ENCODE results near the gene XYLT1. TPM values are rescaled to one million over a fixed set of nuclear protein-coding genes. Genes with fewer than 3 reads are reported as not detected.

The XYLT1 gene
- polyA plus RNA-seq, 1 donor (not counting 4 experiments of a cell fraction or from before 2014, with no cell fraction given) = 4.4 TPM

DNA sequence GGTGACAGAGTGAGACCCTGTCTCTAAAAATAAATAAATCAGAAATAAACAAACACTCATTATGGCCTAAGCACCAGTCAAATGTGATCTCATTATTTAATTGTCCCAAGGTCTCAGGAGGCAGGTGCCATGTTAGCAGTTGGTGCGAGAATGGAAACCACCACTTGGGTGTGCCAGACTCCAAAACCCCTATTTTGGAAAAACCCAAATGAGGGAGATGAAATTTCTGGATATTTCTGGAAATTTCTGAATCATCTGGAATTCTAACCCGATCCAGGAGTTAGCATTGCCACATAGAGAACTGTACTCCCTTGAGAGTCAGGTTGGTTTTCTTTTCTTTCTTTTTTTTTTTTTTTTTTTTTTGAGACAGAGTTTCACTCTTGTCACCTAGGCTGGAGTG is 264.0 kb downstream of the XYLT1 start:
- H3K4me2 ChIP-seq (ENCODE audit: control insufficient read depth, extremely low read depth, insufficient read depth, low read depth, low read length) = no peak overlapping the region
- no peaks in the 10 kb centered on the region for H3K4me1 ChIP-seq (ENCODE audit: control insufficient read depth, extremely low read depth, insufficient read depth, low read length)
- H3K9me3 ChIP-seq (ENCODE audit: control insufficient read depth, low read depth, low read length) = no peaks in the 10 kb centered on the region
- no peak overlapping the region for H3K9ac ChIP-seq (ENCODE audit: control insufficient read depth, extremely low read depth, insufficient read depth, low read length)
- dilution Hi-C loops (cut with MboI; ENCODE audit: extremely low pct_ligation_motif_present, low sequenced_read_pairs) = no loop called here
- no peaks in the 10 kb centered on the region for H4K20me1 ChIP-seq (ENCODE audit: control insufficient read depth, extremely low read depth, insufficient read depth, low read length)
- H3K9me1 ChIP-seq (ENCODE audit: control insufficient read depth, extremely low read depth, insufficient read depth, low read length) = no peaks in the 10 kb centered on the region
- no peaks in the 10 kb centered on the region for H3K36me3 ChIP-seq (ENCODE audit: control insufficient read depth in 2 of 2, extremely low read depth in 1 of 2, insufficient read depth in 2 of 2, low read length in 2 of 2)
- H3K4me3 ChIP-seq (ENCODE audit: control insufficient read depth in 2 of 3, extremely low read depth in 1 of 3, insufficient read depth in 2 of 3, low read depth in 1 of 3, low read length in 3 of 3) = no peak overlapping the region
- DNase-seq (ENCODE audit: low read depth, low spot score) (no peak), FAIRE-seq (no peak)
- no peak for TF ChIP-seq EZH2 (IDR thresholded peaks at IDR 0.05; ENCODE audit: low read length)
- TF ChIP-seq, protein P1, sequence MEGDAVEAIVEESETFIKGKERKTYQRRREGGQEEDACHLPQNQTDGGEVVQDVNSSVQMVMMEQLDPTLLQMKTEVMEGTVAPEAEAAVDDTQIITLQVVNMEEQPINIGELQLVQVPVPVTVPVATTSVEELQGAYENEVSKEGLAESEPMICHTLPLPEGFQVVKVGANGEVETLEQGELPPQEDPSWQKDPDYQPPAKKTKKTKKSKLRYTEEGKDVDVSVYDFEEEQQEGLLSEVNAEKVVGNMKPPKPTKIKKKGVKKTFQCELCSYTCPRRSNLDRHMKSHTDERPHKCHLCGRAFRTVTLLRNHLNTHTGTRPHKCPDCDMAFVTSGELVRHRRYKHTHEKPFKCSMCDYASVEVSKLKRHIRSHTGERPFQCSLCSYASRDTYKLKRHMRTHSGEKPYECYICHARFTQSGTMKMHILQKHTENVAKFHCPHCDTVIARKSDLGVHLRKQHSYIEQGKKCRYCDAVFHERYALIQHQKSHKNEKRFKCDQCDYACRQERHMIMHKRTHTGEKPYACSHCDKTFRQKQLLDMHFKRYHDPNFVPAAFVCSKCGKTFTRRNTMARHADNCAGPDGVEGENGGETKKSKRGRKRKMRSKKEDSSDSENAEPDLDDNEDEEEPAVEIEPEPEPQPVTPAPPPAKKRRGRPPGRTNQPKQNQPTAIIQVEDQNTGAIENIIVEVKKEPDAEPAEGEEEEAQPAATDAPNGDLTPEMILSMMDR (optimal IDR thresholded peaks at IDR 0.05 in 1 of 3, IDR thresholded peaks at IDR 0.05 in 1 of 3, conservative IDR thresholded peaks at IDR 0.05 in 1 of 3; ENCODE audit: extremely low read depth in 1 of 3, insufficient read depth in 2 of 3, low read length in 3 of 3) = peak in 2 of 3 experiments; percentile 19
- H3K27me3 ChIP-seq (ENCODE audit: control insufficient read depth, extremely low read depth, insufficient read depth, low read length) = no peaks in the 10 kb centered on the region
- no peak overlapping the region for H2AFZ ChIP-seq (ENCODE audit: control insufficient read depth, low read length)
- H3K79me2 ChIP-seq (ENCODE audit: control insufficient read depth, insufficient read depth, low read length) = no peaks in the 10 kb centered on the region
- H3K27ac ChIP-seq (ENCODE audit: control insufficient read depth, insufficient read depth, low read length) = no peak overlapping the region

DNA sequence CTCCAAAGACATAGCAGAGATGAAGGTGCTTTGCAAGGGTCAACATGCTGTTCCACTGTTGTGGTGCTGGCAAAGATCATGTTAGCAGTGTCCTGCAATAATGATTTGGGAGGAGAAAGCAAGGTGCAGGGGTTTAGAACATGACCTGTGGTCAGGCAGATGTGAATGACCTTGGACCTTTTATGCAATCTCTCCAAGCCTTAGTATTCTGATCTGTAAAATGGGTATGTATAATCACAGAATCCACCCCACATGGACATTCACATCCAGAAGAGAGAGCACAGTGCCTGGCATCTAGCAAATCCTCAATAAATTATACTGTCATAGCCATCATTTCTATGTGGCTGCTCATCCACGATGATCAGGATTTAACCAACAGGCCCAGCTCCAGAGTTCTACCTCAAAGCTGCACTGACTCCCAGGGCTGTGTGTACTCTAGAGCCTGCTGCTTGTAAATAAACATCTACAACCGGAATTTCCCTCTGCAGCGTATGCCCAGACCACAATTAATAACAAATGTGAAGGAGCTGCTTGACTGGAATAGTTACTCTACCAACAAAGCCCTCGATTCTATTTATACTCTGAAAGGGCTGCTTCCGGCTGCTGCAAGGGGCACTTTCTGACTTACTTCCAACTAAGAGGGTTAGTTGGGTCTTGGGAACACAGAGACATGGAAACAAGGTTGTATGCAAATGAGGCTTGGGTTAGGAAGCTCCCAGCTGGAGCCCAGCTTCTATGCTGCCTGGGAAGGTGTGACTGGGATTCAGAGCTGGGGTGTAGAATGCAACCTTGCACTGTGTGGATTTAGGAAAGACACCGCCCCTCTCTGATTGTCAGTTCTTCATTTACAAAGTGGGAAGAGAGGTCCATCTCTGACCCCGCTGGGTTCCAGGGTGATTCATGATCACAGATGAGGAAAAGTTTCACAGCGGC is 265.2 kb downstream of the XYLT1 start:
- H3K9me3 ChIP-seq (ENCODE audit: control insufficient read depth, low read depth, low read length) = no peaks in the 10 kb centered on the region
- H3K9me1 ChIP-seq (ENCODE audit: control insufficient read depth, extremely low read depth, insufficient read depth, low read length) = no peaks in the 10 kb centered on the region
- H3K79me2 ChIP-seq (ENCODE audit: control insufficient read depth, insufficient read depth, low read length) = no peaks in the 10 kb centered on the region
- DNase-seq (ENCODE audit: low read depth, low spot score) (no peak), FAIRE-seq (no peak)
- no peaks in the 10 kb centered on the region for H3K27me3 ChIP-seq (ENCODE audit: control insufficient read depth, extremely low read depth, insufficient read depth, low read length)
- TF ChIP-seq, protein P1 (optimal IDR thresholded peaks at IDR 0.05 in 1 of 3, IDR thresholded peaks at IDR 0.05 in 1 of 3, conservative IDR thresholded peaks at IDR 0.05 in 1 of 3; ENCODE audit: extremely low read depth in 1 of 3, insufficient read depth in 2 of 3, low read length in 3 of 3) = no peak
- no peak for TF ChIP-seq EZH2 (IDR thresholded peaks at IDR 0.05; ENCODE audit: low read length)
- dilution Hi-C loops (cut with MboI; ENCODE audit: extremely low pct_ligation_motif_present, low sequenced_read_pairs) = no loop called here
- H2AFZ ChIP-seq (ENCODE audit: control insufficient read depth, low read length) = no peak overlapping the region
- no peak overlapping the region for H3K4me3 ChIP-seq (ENCODE audit: control insufficient read depth in 2 of 3, extremely low read depth in 1 of 3, insufficient read depth in 2 of 3, low read depth in 1 of 3, low read length in 3 of 3)
- no peak overlapping the region for H3K9ac ChIP-seq (ENCODE audit: control insufficient read depth, extremely low read depth, insufficient read depth, low read length)
- H3K4me2 ChIP-seq (ENCODE audit: control insufficient read depth, extremely low read depth, insufficient read depth, low read depth, low read length) = no peak overlapping the region
- no peaks in the 10 kb centered on the region for H3K36me3 ChIP-seq (ENCODE audit: control insufficient read depth in 2 of 2, extremely low read depth in 1 of 2, insufficient read depth in 2 of 2, low read length in 2 of 2)
- no peaks in the 10 kb centered on the region for H3K4me1 ChIP-seq (ENCODE audit: control insufficient read depth, extremely low read depth, insufficient read depth, low read length)
- no peak overlapping the region for H3K27ac ChIP-seq (ENCODE audit: control insufficient read depth, insufficient read depth, low read length)
- H4K20me1 ChIP-seq (ENCODE audit: control insufficient read depth, extremely low read depth, insufficient read depth, low read length) = no peaks in the 10 kb centered on the region
